HG03575 (cell line): ENCODE measurements around the gene LRTM2.

Source experiments
- ATAC-seq: cut with Tn5 transposase; IDR thresholded peaks from one replicate; pipeline ENCODE4 v1.9.1; 2021; ENCODE audit not compliant: unreplicated experiment, insufficient number of reproducible peaks, low FRiP score; ENCODE audit errors: extremely low read depth

LRTM2 gene

DNA sequence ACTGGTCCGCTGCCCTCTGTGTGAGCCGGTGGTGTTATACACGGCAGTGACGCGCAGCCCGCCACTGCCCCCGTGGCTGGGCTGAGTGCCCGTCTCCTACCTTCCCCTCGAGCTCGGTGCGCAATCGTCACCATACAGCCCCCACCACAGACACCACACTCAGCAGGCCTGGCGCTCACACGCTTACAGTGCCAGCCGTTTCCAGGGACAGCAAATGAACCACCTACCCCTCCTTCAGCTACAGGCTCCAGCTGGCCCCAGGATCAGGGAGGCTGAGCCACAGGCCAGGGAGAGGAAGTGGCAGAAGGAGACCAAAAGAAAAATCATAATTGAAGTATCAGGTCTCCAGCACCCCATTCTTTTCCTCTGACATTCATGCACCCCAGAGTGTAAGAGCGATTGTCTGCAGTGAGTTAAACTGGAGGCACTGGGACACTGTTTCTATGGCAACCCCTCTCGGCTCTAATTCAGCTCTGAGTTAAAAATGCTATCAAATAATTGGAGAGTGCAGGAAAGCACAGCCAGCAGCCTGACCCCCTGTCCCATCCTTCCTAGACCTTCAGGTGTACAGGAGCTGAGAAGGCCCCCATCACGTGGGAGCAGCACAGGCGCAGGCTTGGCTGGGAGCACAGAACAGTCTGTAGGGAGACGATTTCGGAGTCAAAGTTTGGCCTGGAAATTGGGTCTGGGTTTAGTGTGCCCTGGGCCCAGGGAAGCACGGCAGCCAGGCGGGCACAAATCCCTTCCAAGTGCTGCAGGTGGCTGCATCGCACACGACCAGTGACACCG is 18.0 kb downstream of the LRTM2 start:
- no peak for ATAC-seq

DNA sequence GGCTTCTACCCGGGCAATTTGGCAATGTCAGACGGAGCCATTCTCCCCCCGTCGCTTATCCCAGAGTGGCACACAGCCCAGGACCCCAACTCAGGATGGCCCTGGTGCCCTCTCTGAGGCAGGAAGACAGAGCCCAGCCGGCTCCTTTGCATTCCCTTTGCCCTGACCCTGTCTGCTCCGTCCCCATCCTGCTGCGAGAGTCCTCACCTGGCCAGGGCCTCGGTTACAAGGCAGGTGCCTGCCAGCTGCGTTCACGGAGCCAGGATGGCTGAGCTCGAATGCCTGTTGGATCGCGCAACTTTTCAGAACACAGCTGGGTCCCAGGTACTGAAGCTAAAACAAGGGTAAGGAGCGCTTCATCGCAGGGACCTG is 18.6 kb downstream of the LRTM2 start:
- no peak for ATAC-seq

DNA sequence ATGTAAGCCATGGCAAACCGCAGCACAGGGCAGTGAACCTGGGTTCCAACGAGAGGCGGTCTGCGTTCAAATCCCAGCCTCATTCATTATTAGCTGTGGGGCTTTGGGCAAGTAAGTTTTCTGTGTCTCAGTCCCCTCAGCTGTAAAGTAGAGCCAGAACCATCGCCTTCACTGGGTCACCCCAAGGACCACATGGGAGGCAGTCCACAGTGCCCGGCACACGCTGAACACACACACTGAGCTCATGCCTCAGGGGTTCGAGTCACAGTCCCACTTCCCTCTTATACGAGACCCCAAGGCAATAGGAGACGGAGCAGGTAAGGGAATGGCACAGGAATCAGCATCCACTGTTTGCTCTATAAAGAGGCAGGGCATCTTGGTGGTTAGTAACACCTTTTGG is 19.1 kb downstream of the LRTM2 start:
- ATAC-seq = no peak

DNA sequence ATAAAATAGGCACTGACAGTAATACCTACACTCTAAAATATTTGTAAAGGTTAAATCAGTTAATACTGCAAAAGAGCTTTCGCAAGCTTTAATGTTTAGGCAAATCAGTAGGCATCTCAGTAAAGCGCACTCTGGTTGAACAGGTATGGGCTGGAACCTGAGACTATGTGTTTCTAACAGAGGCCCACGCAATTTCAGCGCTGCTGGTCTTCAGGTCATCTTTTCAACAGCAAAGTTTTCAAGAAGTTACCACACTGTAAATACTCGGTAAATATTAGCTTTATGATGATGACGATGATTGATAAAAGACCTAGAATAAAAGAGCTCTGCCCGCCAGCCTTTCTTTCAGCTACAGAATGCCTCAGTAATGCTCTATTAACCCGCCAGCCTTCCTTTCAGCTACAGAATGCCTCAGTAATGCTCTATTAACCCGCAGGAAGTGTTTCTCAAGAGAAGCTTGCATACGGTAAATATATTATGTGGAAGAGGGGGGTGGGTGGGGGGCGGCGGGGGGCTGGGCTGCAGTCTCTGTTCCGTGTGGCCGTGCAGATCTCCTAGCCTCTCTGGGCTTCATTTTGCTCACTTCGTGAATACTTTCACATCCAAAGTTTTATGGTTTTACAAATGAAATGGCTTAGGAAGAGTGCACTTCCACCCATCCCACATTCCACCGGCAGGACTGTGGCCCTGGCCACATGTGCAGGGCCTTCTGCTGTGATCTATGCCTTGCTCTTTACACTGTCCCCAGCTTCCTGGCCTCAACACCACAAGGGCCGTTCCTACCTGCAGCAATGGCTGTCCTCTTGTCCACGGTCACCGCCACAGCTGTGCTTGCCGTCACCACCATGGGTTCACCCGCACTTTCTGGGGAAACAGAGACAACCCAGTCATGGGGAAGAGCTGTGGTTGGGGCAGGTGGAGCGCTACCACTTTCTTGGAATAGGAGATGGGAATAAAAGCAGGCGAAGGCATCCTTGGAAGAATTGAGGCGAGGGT is 19.9 kb downstream of the LRTM2 start:
- ATAC-seq = no peak

DNA sequence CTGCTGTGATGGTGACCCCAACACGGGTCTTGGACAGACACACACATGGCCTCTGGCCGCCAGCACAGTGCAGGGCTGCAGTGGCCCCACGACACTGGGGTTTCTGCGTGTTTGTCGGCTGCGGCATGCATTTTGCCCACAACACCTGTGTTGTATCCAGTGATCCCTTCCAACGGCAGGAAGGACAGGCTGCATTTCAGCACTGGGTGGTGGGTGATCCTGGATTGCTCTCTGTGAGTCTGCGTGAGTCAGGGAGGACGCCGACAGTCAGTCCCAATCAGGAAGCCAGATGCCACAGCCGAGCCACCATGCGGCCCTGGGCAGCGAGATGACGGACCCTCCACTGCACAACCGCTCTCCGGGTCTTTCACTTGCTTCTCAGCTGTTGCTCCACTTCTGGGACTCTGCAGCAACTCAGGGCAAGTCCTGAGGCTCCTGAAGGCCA is 20.6 kb downstream of the LRTM2 start:
- no peak for ATAC-seq

DNA sequence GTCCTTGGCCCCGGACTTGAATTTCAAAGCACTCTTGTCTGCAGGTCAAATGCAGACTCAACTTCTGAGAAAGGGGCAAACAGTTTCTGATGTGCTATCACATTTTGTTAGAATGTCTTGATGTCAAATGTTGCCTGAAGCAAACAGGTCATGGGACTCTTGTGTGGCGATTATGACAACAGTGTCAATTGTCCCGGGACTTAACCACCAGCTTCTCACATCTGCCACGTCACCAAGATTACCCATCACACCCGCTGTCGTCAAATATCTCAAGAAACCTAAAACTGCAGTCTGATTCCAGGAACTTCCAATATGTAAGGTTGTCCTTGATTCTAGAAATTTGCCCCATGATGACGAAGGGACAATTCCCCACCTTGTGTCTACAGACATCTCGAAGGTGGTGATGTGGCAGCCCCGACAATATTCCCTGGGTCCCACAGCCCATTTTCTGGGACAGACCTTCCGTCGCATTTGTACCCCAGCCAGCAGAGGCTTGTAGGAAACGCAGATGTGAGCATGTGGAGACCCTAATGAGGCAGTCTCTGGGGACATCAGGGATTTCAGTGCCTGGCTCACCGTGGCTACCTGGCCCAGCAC is 21.3 kb downstream of the LRTM2 start:
- ATAC-seq = no peak

DNA sequence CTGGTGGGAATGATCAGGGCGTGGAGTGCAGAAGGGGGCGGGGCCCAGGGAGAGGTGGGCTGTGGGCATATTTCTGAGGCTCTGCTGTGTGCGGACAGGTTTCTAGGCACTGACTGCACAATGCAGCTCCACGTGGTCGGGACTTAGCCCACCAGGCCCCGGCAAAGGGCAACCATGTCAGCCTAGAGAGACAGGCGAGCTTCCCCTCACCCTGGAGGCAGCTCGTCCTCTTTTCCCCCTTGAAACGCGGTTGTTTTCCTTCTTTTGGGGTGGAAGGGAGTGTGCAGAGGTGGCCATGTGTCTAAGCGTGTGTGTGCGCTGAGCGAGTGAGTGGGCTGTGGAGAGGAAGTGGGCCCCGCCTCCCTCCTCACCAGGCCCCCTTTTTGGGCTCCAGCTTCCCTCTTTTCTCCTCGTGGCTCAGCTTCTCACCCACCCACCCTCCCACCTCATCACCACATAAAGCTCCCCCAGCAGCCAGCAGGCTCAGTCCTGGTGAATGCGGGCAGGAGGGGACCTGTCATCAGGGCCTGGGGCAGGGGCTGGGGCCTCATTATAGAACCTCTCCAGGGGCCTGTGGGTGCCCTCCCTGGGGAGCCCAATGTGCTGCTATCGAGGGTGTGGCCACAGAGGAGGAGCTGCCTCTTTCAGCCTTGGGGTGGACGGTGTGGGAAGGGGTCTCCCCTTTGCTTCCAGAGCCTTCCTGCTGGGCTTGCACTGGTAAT is 22.0 kb downstream of the LRTM2 start:
- no peak for ATAC-seq

DNA sequence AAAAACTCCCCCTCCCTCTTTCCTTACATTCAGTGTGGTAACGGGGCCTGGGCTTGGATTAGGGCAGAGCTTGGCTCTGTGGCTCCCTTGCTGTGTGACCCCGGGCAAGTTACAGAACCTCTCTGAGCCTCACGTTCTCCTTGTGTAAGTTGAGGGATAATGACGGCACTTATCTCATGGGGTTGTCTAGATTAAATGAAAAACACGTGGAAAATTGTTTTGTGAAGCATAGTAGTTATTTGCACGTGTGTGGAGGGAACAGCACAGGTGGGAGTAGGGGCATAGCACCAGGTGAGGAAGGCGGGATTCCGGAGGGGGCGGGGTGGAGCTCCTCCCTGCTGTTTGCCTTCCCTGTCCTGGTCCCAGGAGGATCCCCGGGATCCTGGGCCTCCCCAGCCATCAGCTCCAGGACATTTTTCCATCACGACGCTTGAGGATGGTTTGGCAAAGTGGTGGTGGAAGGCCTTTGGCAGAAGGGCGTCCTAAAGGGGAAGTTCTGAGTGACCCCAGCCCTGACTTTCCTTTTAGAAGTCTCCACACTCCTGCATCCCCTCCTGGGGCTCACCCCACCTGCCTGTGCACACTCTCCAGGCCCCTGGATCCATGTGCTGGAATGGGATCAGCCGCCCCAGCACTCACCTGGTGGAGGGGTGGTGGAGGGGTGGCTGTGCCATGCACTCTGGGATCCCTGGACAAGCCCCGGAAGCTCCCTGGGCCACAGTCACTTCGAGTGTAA is 22.7 kb downstream of the LRTM2 start:
- no peak for ATAC-seq

DNA sequence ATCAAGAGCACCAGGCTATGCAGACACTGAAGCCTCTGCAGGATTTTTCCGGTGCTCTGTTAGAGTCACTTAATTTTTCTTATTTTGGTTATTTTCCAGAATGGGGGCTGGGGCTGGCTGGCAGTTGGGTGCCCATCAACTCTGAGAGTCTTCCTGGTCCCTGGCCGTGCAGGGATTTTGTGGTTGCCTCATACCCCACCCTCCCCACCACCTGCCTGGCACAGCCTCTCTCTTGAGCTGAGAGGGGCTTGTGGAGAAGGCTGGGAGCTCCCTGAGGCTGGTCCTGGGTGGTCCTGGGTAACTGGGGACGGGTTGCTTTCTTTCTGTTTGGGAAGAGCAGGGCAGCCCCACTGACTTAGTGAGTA is 23.3 kb downstream of the LRTM2 start:
- no peak for ATAC-seq

DNA sequence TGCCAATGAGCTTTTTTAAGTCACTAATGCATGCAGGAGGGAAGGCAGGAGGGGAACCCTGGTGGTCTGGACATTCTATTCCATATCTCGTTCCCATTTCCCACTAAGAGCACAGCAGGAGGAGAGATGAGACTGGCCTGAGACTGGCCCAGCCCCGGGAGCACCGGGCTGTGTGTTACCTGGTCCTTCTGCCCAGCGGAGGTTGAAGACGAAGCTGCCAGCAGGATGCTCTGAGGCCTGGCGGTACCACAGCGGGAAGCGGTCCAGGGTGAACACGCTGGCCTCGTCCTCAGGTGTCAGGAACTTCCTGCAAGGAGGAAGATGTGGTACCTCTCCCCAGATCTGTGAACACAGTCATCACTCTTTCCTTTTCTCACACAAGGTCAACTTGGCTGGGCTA is 23.9 kb downstream of the LRTM2 start:
- ATAC-seq = no peak

DNA sequence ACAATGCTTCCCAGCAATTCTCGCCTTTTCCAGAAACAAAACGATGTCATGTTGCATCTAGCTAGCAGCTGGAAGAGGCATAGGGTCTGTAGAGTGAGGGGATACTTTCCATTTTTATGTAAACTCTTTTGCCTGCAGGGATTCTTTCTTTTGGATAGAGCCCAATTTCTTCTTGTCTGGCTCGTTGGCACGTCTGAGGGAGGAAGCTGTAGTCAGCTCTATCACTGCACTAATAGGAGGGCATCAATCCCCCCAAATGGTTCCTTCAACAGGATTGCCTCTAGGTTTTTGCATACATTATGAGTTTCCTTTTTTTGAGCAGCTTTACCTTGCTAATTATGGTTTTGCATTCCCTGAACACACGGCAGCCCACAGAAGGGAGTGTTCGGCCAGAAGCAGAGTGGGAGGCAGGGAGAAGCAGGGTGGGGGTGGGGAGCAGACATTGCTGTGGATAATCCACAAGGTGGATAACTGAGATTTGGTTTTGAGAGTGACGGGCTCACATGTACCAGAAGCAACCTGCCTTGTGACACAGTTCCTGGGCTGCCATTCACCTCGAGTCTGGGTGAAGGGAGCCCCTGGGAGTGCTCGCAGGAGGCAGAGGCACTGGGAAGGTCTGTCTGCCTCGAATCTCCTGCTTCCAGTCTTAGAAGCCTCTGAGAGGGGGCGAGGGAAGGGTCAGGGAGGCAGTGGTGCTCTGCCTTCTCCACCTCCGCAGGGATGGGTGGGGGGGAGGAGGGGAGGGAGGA is 24.5 kb downstream of the LRTM2 start:
- ATAC-seq = no peak

DNA sequence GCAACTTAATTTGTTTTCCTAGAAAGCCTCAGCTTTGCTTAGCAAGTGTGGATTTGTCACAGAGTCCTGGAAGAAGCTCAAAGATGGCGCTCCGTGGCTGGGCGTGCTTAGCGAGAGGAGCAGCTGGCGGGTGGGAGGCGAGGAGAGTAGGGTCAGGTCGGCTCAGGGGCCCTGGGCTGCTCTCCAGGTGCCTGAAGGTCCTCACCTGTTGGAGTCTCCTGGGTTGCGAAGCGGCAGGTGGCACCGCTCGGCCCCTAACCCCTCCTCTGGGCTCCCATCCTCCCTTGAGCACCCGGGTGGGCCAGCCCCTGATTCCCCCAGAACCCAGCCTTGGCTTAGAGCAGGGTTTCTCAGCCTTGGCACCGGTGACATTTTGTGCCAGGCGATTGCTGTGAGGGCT is 25.1 kb downstream of the LRTM2 start:
- ATAC-seq = no peak

DNA sequence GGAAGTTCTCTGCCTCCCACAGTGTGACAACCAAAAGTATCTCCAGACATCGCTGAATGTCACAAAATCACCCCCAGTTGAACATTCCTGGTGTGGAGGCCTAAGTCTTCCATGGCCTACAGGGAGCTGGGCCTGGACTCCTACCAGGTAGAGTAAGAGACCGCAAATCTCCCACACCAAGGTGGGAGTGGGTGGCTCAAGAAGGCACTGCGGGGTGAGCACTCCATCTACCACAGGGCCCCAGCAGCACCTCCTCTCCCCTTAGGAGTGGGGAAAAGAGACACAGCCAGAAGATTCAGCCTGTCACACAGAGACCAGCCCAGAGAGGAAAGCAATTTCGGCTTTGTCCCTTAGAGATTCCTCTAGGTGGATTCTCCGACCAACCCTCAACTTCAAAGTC is 25.5 kb downstream of the LRTM2 start:
- no peak for ATAC-seq

DNA sequence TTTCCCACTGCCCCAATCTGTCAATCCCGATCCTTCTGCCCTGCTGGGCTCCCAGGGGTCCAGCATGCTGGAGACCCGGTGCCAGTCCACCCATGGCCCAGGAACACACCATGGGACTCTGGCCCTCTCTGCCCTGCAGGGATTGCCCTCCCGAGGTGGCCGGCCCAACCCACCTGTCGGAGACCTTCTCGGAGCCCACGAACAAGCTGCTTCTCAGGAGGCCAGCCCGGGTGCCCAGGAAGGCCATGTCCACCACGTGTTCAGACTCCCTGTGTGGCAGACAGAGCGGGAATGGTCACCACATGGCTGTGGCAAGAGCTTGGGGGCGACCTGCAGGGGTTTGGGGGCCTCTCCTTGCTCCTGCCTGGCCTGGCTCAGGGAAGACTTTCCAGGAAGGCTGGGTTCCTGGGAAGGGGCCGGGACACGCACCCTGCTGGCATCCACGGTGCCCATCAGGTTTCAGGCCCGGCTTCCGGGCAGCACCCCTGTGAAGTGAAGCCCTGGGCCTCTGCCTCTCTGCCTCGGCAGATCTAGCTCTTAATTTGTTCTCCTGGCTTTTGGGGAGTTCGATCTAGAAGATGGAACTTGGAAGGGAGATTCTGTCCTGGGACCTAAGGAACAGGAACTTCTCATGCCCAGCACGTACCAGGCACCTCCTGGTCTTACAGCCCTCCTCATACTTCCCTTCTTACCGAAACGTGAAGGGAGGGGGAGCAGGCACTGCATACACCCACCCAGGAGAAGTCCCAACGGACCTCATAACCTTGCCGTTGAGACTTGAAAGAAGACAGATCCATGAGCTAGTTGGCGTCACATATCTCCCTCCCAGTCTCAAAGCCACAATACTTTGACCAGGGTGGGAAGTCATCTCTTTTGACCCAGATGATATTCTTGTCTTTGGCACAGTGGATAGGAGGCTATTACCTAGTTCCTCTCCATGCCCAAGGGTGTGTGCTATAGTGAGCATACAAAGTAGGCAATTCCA is 26.3 kb downstream of the LRTM2 start:
- ATAC-seq = no peak

DNA sequence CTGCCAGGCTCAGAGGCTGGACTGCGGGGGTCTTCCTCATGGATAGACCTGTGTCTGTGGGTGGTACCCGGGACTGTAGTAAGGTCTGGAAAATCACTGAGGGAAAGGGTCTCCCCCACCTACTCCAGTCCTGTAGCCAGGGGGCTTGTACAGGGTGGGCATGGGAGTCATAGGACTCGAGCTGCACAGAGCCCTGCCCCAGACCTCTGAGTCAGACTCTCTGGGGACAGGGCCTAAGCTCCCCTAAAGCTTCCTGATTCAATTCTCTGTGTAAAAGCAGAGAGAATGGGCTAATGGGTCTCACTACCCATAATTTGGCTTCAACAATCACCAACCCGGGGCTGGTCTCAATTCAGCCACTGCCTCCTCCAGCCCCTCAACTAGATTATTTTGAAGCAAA is 27.0 kb downstream of the LRTM2 start:
- ATAC-seq = no peak

DNA sequence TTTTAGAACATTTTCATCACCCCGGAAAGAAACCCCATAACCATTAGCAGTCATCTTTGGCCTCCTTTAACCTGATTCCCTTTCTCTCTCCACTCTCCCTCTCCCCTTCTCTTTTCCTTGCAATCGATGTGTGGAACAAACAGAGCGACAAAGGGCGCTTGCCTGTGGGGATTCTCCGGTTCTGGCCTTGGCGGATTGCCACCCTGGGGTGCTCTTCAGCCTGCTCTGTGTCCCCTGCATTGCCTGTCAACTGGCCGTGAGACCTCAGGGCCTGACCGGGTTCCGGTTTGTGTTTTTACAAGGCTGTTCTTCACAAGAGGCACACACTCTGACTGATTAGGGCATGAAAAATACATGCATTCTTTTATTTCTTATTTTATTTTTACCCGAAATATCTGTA is 27.8 kb downstream of the LRTM2 start:
- ATAC-seq = no peak

DNA sequence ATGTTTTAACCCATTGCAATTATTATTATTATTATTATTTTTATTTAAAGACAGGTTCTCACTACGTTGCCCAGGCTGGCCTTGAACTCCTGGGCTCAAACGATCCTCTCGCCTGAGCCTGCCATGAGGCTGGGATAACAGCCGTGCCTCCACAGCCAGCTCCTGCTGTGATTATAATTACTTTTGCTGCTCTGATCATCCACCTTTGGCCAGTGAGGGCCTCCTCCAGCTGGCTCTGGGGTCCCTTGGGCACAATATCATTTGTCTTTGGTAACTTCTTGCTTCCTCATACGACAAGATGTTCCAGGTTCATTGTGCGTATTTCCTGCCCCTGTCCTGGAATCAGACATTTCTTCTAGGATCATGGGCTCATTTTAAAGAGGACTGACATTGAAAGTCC is 28.4 kb downstream of the LRTM2 start:
- ATAC-seq = no peak
